OCI-LY1 (cell line): ENCODE measurements around the gene LIMS2.

Source experiments
- H2AFZ ChIP-seq: fragments of 200-600 bp; sonication (generic), shearing (Covaris generic); 2 replicates; pipeline ENCODE4 v1.6.0; 2014; ENCODE audit warnings: antibody characterized with exemption, mild to moderate bottlenecking, low read length
- H3F3A ChIP-seq: fragments of 200-600 bp; sonication (generic), shearing (Covaris generic); 2 replicates; pipeline ENCODE4 v1.6.0; 2014; ENCODE audit warnings: mild to moderate bottlenecking, antibody characterized with exemption, low read length, moderate library complexity; ENCODE audit not compliant: insufficient read depth
- H3K27ac ChIP-seq: fragments of 200-600 bp; sonication (generic); 2 replicates; pipeline ENCODE4 v1.5.1; 2014; ENCODE audit warnings: low read length, mixed run types, mild to moderate bottlenecking, low read depth; ENCODE audit not compliant: poor library complexity, severe bottlenecking
- H3K27me3 ChIP-seq: fragments of 200-600 bp; sonication (generic); 2 replicates; pipeline ENCODE4 v1.6.0; 2014; ENCODE audit warnings: antibody characterized with exemption, mild to moderate bottlenecking, low read length, moderate library complexity; ENCODE audit not compliant: insufficient read depth
- H3K36me3 ChIP-seq: fragments of 200-600 bp; sonication (generic); 2 replicates; pipeline ENCODE4 v1.6.1; 2014; ENCODE audit warnings: mild to moderate bottlenecking, antibody characterized with exemption, low read length, moderate library complexity, mixed read lengths; ENCODE audit not compliant: insufficient read depth
- H3K4me1 ChIP-seq: fragments of 200-600 bp; sonication (generic); 2 replicates; pipeline ENCODE4 v1.5.1; 2014; ENCODE audit warnings: mild to moderate bottlenecking, low read length, moderate library complexity; ENCODE audit not compliant: insufficient read depth, severe bottlenecking
- H3K4me2 ChIP-seq: fragments of 200-600 bp; sonication (generic), shearing (Covaris generic); 2 replicates; pipeline ENCODE4 v1.6.1; 2014; ENCODE audit warnings: low read length
- H3K4me3 ChIP-seq: fragments of 200-600 bp; sonication (generic); 2 replicates; pipeline ENCODE4 v1.5.1; 2014; ENCODE audit warnings: low read length, low read depth, mild to moderate bottlenecking, mixed read lengths; ENCODE audit not compliant: poor library complexity, severe bottlenecking
- H3K79me2 ChIP-seq: fragments of 200-600 bp; shearing (Covaris generic); 2 replicates; pipeline ENCODE4 v1.6.1; 2016; ENCODE audit warnings: mixed run types, low read length, mixed read lengths; ENCODE audit not compliant: insufficient read depth
- H3K9ac ChIP-seq: fragments of 200-600 bp; sonication (generic), shearing (Covaris generic); 2 replicates; pipeline ENCODE4 v1.6.1; 2014; ENCODE audit warnings: mild to moderate bottlenecking, low read length, mixed read lengths
- H3K9me2 ChIP-seq: fragments of 200-600 bp; sonication (generic), shearing (Covaris generic); 2 replicates; pipeline ENCODE4 v1.6.1; 2014; ENCODE audit warnings: low read depth, mild to moderate bottlenecking, low read length, mixed read lengths
- H3K9me3 ChIP-seq: fragments of 200-600 bp; shearing (Covaris generic); 2 replicates; pipeline ENCODE4 v1.6.1; 2014; ENCODE audit warnings: low read length, mixed read lengths
- H4K20me1 ChIP-seq: fragments of 200-600 bp; sonication (generic), shearing (Covaris generic); 2 replicates; pipeline ENCODE4 v1.6.0; 2016; ENCODE audit warnings: mild to moderate bottlenecking, low read length; ENCODE audit not compliant: insufficient read depth
- CTCF ChIP-seq: fragments of 200-600 bp; sonication (generic), shearing (Covaris generic); IDR thresholded peaks from 2 replicates; pipeline ENCODE4 v1.5.1; 2017; ENCODE audit warnings: mild to moderate bottlenecking, antibody characterized with exemption, low read length, moderate library complexity, mixed read lengths
- EZH2 ChIP-seq: fragments of 200-600 bp; sonication (generic), shearing (Covaris generic); IDR thresholded peaks from 2 replicates; pipeline ENCODE4 v1.8.0; 2017; ENCODE audit warnings: borderline replicate concordance, mixed run types, mild to moderate bottlenecking, antibody characterized with exemption, low read length, moderate library complexity, mixed read lengths

LIMS2 gene

GRCh38 chr2:127596311-127597045, 78.9 kb downstream of the LIMS2 start:
- H3F3A ChIP-seq: no peaks in the 10 kb centered on the region
- H3K9ac ChIP-seq: no peak overlapping the region
- H3K79me2 ChIP-seq: no peaks in the 10 kb centered on the region
- no peaks in the 10 kb centered on the region for H3K4me1 ChIP-seq
- H4K20me1 ChIP-seq: no peaks in the 10 kb centered on the region
- no peaks in the 10 kb centered on the region for H3K36me3 ChIP-seq
- H3K27me3 ChIP-seq: peaks cover 3% of the 10 kb centered on the region; the same call in 1 of the 2 replicates
- H3K4me3 ChIP-seq: no peak overlapping the region
- 0 out of 2 replicates have a peak, but pooled peaks cover under 1% of the 10 kb centered on the region for H3K9me3 ChIP-seq
- no peak for TF ChIP-seq CTCF
- no peak for TF ChIP-seq EZH2
- H2AFZ ChIP-seq: no peak overlapping the region
- H3K27ac ChIP-seq: no peak overlapping the region
- no peaks in the 10 kb centered on the region for H3K9me2 ChIP-seq
- H3K4me2 ChIP-seq: no peak overlapping the region

GRCh38 chr2:127594116-127594591, 81.2 kb downstream of the LIMS2 start:
- no peaks in the 10 kb centered on the region for H3K9me2 ChIP-seq
- H3K9ac ChIP-seq: no peak overlapping the region
- no peaks in the 10 kb centered on the region for H3K36me3 ChIP-seq
- no peaks in the 10 kb centered on the region for H3K4me1 ChIP-seq
- H3K79me2 ChIP-seq: no peaks in the 10 kb centered on the region
- no peaks in the 10 kb centered on the region for H4K20me1 ChIP-seq
- no peak overlapping the region for H3K4me3 ChIP-seq
- H3K9me3 ChIP-seq: no peaks in the 10 kb centered on the region
- TF ChIP-seq EZH2 (no peak), CTCF (no peak)
- peaks cover 3% of the 10 kb centered on the region; the same call in 1 of the 2 replicates for H3K27me3 ChIP-seq
- no peak overlapping the region for H2AFZ ChIP-seq
- no peak overlapping the region for H3K27ac ChIP-seq
- H3F3A ChIP-seq: no peaks in the 10 kb centered on the region
- H3K4me2 ChIP-seq: no peak overlapping the region

GRCh38 chr2:127593228-127594115, 81.9 kb downstream of the LIMS2 start:
- Histone ChIP-seq H3K4me3 (no peak overlapping the region), H3K9ac (no peak overlapping the region), H4K20me1 (no peaks in the 10 kb centered on the region), H3K27ac (no peak overlapping the region), H3K79me2 (no peaks in the 10 kb centered on the region), H3K27me3 (peaks cover 3% of the 10 kb centered on the region; the same call in 1 of the 2 replicates), H2AFZ (no peak overlapping the region), H3K9me3 (no peaks in the 10 kb centered on the region), H3F3A (no peaks in the 10 kb centered on the region), H3K36me3 (no peaks in the 10 kb centered on the region), H3K9me2 (no peaks in the 10 kb centered on the region), H3K4me2 (no peak overlapping the region), H3K4me1 (no peaks in the 10 kb centered on the region)
- TF ChIP-seq CTCF (no peak), EZH2 (no peak)
